CD4-positive, alpha-beta T cell (primary cell): ENCODE measurements around the gene EFHD2. TPM values are rescaled to one million over a fixed set of nuclear protein-coding genes. Genes with fewer than 3 reads are reported as not detected.

Experiments used
- ATAC-seq: fragments of 200-7000 bp; cut with Tn5 transposase; one replicate; pipeline ENCODE4 v1.10.0; 2022; ENCODE audit warnings: mild to moderate bottlenecking; ENCODE audit not compliant: poor library complexity
- CTCF ChIA-PET: fragments of 350-600 bp; sonication (Branson Sonifier 250); formaldehyde crosslinking; loops from one replicate; lab custom pipeline; 2021; ENCODE audit warnings: antibody characterized with exemption, inconsistent platforms; lab: Charles Lee
- POLR2A ChIA-PET: fragments of 350-600 bp; sonication (Branson Sonifier 250); formaldehyde crosslinking; loops from one replicate; lab custom pipeline; 2021; ENCODE audit warnings: antibody characterized with exemption, inconsistent platforms; lab: Charles Lee
- DNase-seq, 14 experiments: peaks; one replicate each; pipeline ENCODE4 v3.0.0-alpha.2; 2013 to 2020; ENCODE audit warnings: mixed read lengths in 2 of 14
- H3K27ac ChIP-seq, 2 donors: one replicate each; pipeline versions ENCODE4 v1.5.1 to v1.7.0; 2013; ENCODE audit warnings: low read length in 2 of 2, low read depth in 1 of 2, mild to moderate bottlenecking in 1 of 2
- H3K27me3 ChIP-seq, 2 experiments: 1 replicate in 1 of 2; 2 replicates in 1 of 2; pipeline versions ENCODE4 v1.6.1 to v1.7.0; 2013; ENCODE audit warnings: low read length in 2 of 2, control low read depth in 1 of 2, mild to moderate bottlenecking in 1 of 2, moderate library complexity in 1 of 2; ENCODE audit not compliant: insufficient read depth in 2 of 2, control insufficient read depth in 1 of 2
- H3K36me3 ChIP-seq: one replicate; pipeline ENCODE4 v1.6.1; 2013; ENCODE audit warnings: low read length, control low read depth; ENCODE audit not compliant: insufficient read depth
- H3K4me1 ChIP-seq: one replicate; pipeline ENCODE4 v1.6.1; 2013; ENCODE audit warnings: low read length, control low read depth; ENCODE audit not compliant: insufficient read depth
- H3K4me3 ChIP-seq: one replicate; pipeline ENCODE4 v1.5.1; 2013; ENCODE audit warnings: mild to moderate bottlenecking, low read length, moderate library complexity
- H3K9me3 ChIP-seq, 2 experiments: 1 replicate in 1 of 2; 2 replicates in 1 of 2; pipeline versions ENCODE4 v1.6.1 to v1.7.0; 2013; ENCODE audit warnings: low read length in 2 of 2, mild to moderate bottlenecking in 2 of 2, control low read depth in 1 of 2, moderate library complexity in 1 of 2; ENCODE audit not compliant: control insufficient read depth in 1 of 2, insufficient read depth in 1 of 2
- H3K27ac Mint-ChIP-seq: one replicate; pipeline ENCODE4 v1.8.0; 2020; ENCODE audit warnings: mixed read lengths
- H3K27me3 Mint-ChIP-seq: one replicate; pipeline ENCODE4 v1.8.0; 2021; ENCODE audit warnings: mixed read lengths
- H3K36me3 Mint-ChIP-seq: one replicate; pipeline ENCODE4 v1.8.0; 2021; ENCODE audit warnings: low read depth, mixed read lengths
- H3K4me1 Mint-ChIP-seq: one replicate; pipeline ENCODE4 v1.8.0; 2021; ENCODE audit warnings: low read depth, mixed read lengths
- H3K4me3 Mint-ChIP-seq: one replicate; pipeline ENCODE4 v1.8.0; 2020; ENCODE audit warnings: mild to moderate bottlenecking, mixed read lengths
- H3K9me3 Mint-ChIP-seq: one replicate; pipeline ENCODE4 v1.8.0; 2020; ENCODE audit warnings: mixed read lengths
- CTCF ChIP-seq: fragments of 200-600 bp; IDR thresholded peaks from one replicate; pipeline ENCODE4 v1.8.0; 2022; ENCODE audit warnings: antibody characterized with exemption, mild to moderate bottlenecking
- intact Hi-C, 2 experiments: fragments of 100-400 bp; cut with DNase I in 1 of 2; cut with micrococcal nuclease in 1 of 2; formaldehyde crosslinking; loops; one replicate each; pipeline versions ENCODE4 v1.15.1 to v1.9.0; 2023 to 2025; cut with DNase I, micrococcal nuclease
- polyA plus RNA-seq, 2 donors: library from polyadenylated mRNA; unstranded; fragments of 120-200 nt; gene quantifications; one replicate each; pipeline ENCODE4 v1.2.1, GENCODE V29; 2013
- total RNA-seq, 174 experiments: library from RNA in 2 of 174; stranded (reverse) in 2 of 174; gene quantifications; one replicate each; pipeline ENCODE4 v1.2.3 and lab custom pipeline; 2021 to 2026

The EFHD2 gene
- 10 to 100 TPM; 79.1 to 80.9 TPM for total RNA-seq
- polyA plus RNA-seq (2013, experiment 1 of 2) = 89.2 TPM
- 75.9 TPM for polyA plus RNA-seq (2013, experiment 2 of 2)
- 27.9 to 190 (median 62.1) reads per million in 172 experiments for total RNA-seq (lab: John Stamatoyannopoulos, UW)

- Mint-ChIP-seq H3K4me3 (peak within 1 kb of the TSS; percentile 97), H3K27me3 (no peaks in the 10 kb centered on the region), H3K36me3 (peaks cover 5% of the 10 kb centered on the region), H3K27ac (peak within 1 kb of the TSS; percentile 94), H3K9me3 (no peaks in the 10 kb centered on the region), H3K4me1 (peaks cover 35% of the 10 kb centered on the region)
- Histone ChIP-seq H3K27ac (peak within 1 kb of the TSS; percentile 55 to 85), H3K4me3 (peak within 1 kb of the TSS; percentile 94), H3K4me1 (peaks cover 68% of the 10 kb centered on the region), H3K9me3 (no peaks in the 10 kb centered on the region), H3K36me3 (peaks cover 8% of the 10 kb centered on the region), H3K27me3 (no peaks in the 10 kb centered on the region)
- POLR2A ChIA-PET = interaction anchor here (0.9 to 1.0 kb wide), 4 partner anchors 10 to 424 kb away, joined by 3 to 4 read pairs (median 3); partner anchors contain the start of gene DNAJC16
- CTCF ChIA-PET = interaction anchor here (0.9 kb wide), 1 partner anchor 21 kb away, joined by 4 read pairs; no protein-coding TSS in a partner anchor
- TF ChIP-seq CTCF = no peak
- peak; percentile 62 to 99 (median 85) for DNase-seq
- ATAC-seq = peak; percentile 79
- intact Hi-C loops = loop anchor here (2.0 to 10.0 kb wide), 3 partner anchors 21 to 1645 kb away; partner anchors contain the start of genes CASP9 (in 1 of the 2) and SDHB (in 1 of the 2)
Measured at GRCh38 chr1:15409388-15410222, at the start of gene EFHD2. EFHD2 (plus strand) TSS chr1:15409888; CDS start chr1:15409972, 84 bp downstream.

GRCh38 chr1:15360700-15361099 is 49.0 kb upstream of the EFHD2 start:
- no peaks in the 10 kb centered on the region for H3K36me3 ChIP-seq
- Mint-ChIP-seq H3K9me3 (no peaks in the 10 kb centered on the region), H3K4me3 (no peak overlapping the region), H3K4me1 (no peaks in the 10 kb centered on the region), H3K36me3 (no peaks in the 10 kb centered on the region), H3K27me3 (no peaks in the 10 kb centered on the region), H3K27ac (no peak overlapping the region)
- no peak overlapping the region for H3K4me3 ChIP-seq
- H3K4me1 ChIP-seq = no peaks in the 10 kb centered on the region
- ChIA-PET POLR2A (no interaction called here), CTCF (no interaction called here)
- no peak for ATAC-seq
- H3K9me3 ChIP-seq = no peaks in the 10 kb centered on the region
- no peak overlapping the region for H3K27ac ChIP-seq
- no peak for TF ChIP-seq CTCF
- intact Hi-C loops = no loop called here
- no peak for DNase-seq
- H3K27me3 ChIP-seq = no peaks in the 10 kb centered on the region

GRCh38 chr1:15362096-15362736 is 47.5 kb upstream of the EFHD2 start:
- H3K9me3 ChIP-seq = no peaks in the 10 kb centered on the region
- H3K4me1 ChIP-seq = no peaks in the 10 kb centered on the region
- ChIA-PET POLR2A (no interaction called here), CTCF (no interaction called here)
- H3K27ac ChIP-seq = no peak overlapping the region
- no peaks in the 10 kb centered on the region for H3K27me3 ChIP-seq
- H3K27me3 Mint-ChIP-seq = no peaks in the 10 kb centered on the region
- TF ChIP-seq CTCF = no peak
- no peak overlapping the region for H3K27ac Mint-ChIP-seq
- no peaks in the 10 kb centered on the region for H3K4me1 Mint-ChIP-seq
- H3K36me3 ChIP-seq = no peaks in the 10 kb centered on the region
- H3K9me3 Mint-ChIP-seq = no peaks in the 10 kb centered on the region
- intact Hi-C loops = no loop called here
- DNase-seq = no peak
- no peaks in the 10 kb centered on the region for H3K36me3 Mint-ChIP-seq
- no peak overlapping the region for H3K4me3 ChIP-seq
- H3K4me3 Mint-ChIP-seq = no peak overlapping the region
- no peak for ATAC-seq
